PC-3 (cell line): ENCODE measurements around the gene SSC5D. TPM values are rescaled to one million over a fixed set of nuclear protein-coding genes. Genes with fewer than 3 reads are reported as not detected.

Source experiments
- ATAC-seq: fragments of 200-7000 bp; cut with Tn5 transposase; 2 replicates; pipeline ENCODE4 v1.9.1; 2020; ENCODE audit warnings: mild to moderate bottlenecking, moderate library complexity
- BruUV-seq: library from RNA; stranded (reverse); fragments of 400-500 nt; replicated peaks from 2 replicates; lab custom pipeline; 2021; lab: Mats Ljungman, UMichigan
- CTCF ChIA-PET: fragments of 300-600 bp; sonication (Branson Sonifier 250); formaldehyde crosslinking; loops from one replicate; lab custom pipeline; 2022; ENCODE audit warnings: antibody characterized with exemption; lab: Charles Lee
- POLR2A ChIA-PET: fragments of 300-600 bp; sonication (Branson Sonifier 250); formaldehyde crosslinking; loops from one replicate; lab custom pipeline; 2022; ENCODE audit warnings: antibody characterized with exemption; ENCODE audit not compliant: unreplicated experiment; lab: Charles Lee
- DNase-seq: peaks from one replicate; pipeline ENCODE4 v3.0.0-alpha.2; 2015
- H2AFZ ChIP-seq: fragments of 300-600 bp; sonication (generic); 2 replicates; pipeline ENCODE4 v1.6.0; 2016; ENCODE audit warnings: antibody characterized with exemption, low read length
- H3F3A ChIP-seq: fragments of 300-600 bp; sonication (generic); one replicate; pipeline ENCODE4 v1.6.0; 2017; ENCODE audit warnings: antibody characterized with exemption, low read length, control low read depth, mild to moderate bottlenecking; ENCODE audit not compliant: unreplicated experiment
- H3K27ac ChIP-seq: fragments of 300-600 bp; sonication (generic); 2 replicates; pipeline ENCODE4 v1.5.1; 2016; ENCODE audit warnings: mild to moderate bottlenecking, low read length
- H3K27me3 ChIP-seq: fragments of 300-600 bp; sonication (generic); 2 replicates; pipeline ENCODE4 v1.6.1; 2016; ENCODE audit warnings: low read length, mixed read lengths
- H3K36me3 ChIP-seq: fragments of 300-600 bp; sonication (generic); 2 replicates; pipeline ENCODE4 v1.6.1; 2016; ENCODE audit warnings: low read depth, mixed run types, low read length, mixed read lengths
- H3K4me1 ChIP-seq: fragments of 300-600 bp; sonication (generic); 2 replicates; pipeline ENCODE4 v1.5.1; 2016; ENCODE audit warnings: low read length; ENCODE audit not compliant: insufficient read depth
- H3K4me2 ChIP-seq: fragments of 300-600 bp; sonication (generic); 2 replicates; pipeline ENCODE4 v1.6.0; 2016; ENCODE audit warnings: low read length
- H3K4me3 ChIP-seq: fragments of 300-600 bp; sonication (generic); 2 replicates; pipeline ENCODE4 v1.5.1; 2016; ENCODE audit warnings: mild to moderate bottlenecking, low read length, mixed read lengths
- H3K79me2 ChIP-seq: fragments of 300-600 bp; sonication (generic); 2 replicates; pipeline ENCODE4 v1.6.1; 2017; ENCODE audit warnings: low read length, mixed read lengths
- H3K9ac ChIP-seq: fragments of 300-600 bp; sonication (generic); 2 replicates; pipeline ENCODE4 v1.6.0; 2016; ENCODE audit warnings: mild to moderate bottlenecking, low read length
- H3K9me2 ChIP-seq: fragments of 300-600 bp; sonication (generic); replicated peaks from 2 replicates; pipeline ENCODE4 v1.6.1; 2016; ENCODE audit warnings: mixed run types, low read length, mixed read lengths
- H3K9me3 ChIP-seq: fragments of 300-600 bp; sonication (generic); 2 replicates; pipeline ENCODE4 v1.6.1; 2016; ENCODE audit warnings: low read length, mixed read lengths
- H4K20me1 ChIP-seq: fragments of 300-600 bp; sonication (generic); 2 replicates; pipeline ENCODE4 v1.6.1; 2016; ENCODE audit warnings: low read length, mixed read lengths
- CTCF ChIP-seq: fragments of 300-600 bp; sonication (generic); conservative IDR thresholded peaks from 2 replicates; pipeline ENCODE4 v1.5.1; 2017; ENCODE audit warnings: antibody characterized with exemption, low read depth, mild to moderate bottlenecking, low read length
- EZH2 ChIP-seq: fragments of 300-600 bp; sonication (generic); IDR thresholded peaks from one replicate; pipeline ENCODE4 v1.6.1; 2017; ENCODE audit warnings: antibody characterized with exemption, mild to moderate bottlenecking, low read length; ENCODE audit not compliant: unreplicated experiment
- EZH2phosphoT487 ChIP-seq: fragments of 300-600 bp; sonication (generic); IDR thresholded peaks from 2 replicates; pipeline ENCODE4 v1.6.1; 2018; ENCODE audit warnings: mild to moderate bottlenecking, antibody characterized with exemption, low read length, borderline replicate concordance
- intact Hi-C: fragments of 100-400 bp; cut with micrococcal nuclease; formaldehyde crosslinking; loops from 2 replicates; pipeline ENCODE4 v1.9.0; 2023
- total RNA-seq: library from RNA; depleted of rRNA; stranded (reverse); fragments of >200 nt; gene quantifications from 2 replicates; pipeline ENCODE4 v1.2.3, GENCODE V29; 2014

The SSC5D gene
- total RNA-seq, 1 experiment from 2014 or later, result not detected

GRCh38 chr19:55455576-55456235 lies 32.5 kb upstream of the SSC5D start:
- no TSS peak for BruUV-seq
- peaks cover 12% of the 10 kb centered on the region; the same call in 1 of the 2 replicates for H3K36me3 ChIP-seq
- POLR2A ChIA-PET, result no interaction called here

GRCh38 chr19:55456347-55456746 lies 31.9 kb upstream of the SSC5D start:
- H3F3A ChIP-seq, result no peaks in the 10 kb centered on the region
- CTCF ChIA-PET, result no interaction called here

More at GRCh38 chr19:55455576-55456235, 32.5 kb upstream of the SSC5D start:
- Histone ChIP-seq H3K9me2 (no peaks in the 10 kb centered on the region), H2AFZ (no peak overlapping the region), H3K9ac (no peak overlapping the region), H3K9me3 (no peaks in the 10 kb centered on the region), H3K27me3 (peaks cover 13% of the 10 kb centered on the region), H3K4me2 (no peak overlapping the region), H3K4me3 (no peak overlapping the region), H3K79me2 (peaks cover 20% of the 10 kb centered on the region), H3K4me1 (peaks cover 5% of the 10 kb centered on the region), H4K20me1 (peaks cover 5% of the 10 kb centered on the region; the same call in 1 of the 2 replicates), H3K27ac (no peak overlapping the region), H3F3A (no peaks in the 10 kb centered on the region)
- CTCF ChIA-PET, result no interaction called here
- no peak for ATAC-seq
- TF ChIP-seq EZH2phosphoT487, result no peak
- no peak for TF ChIP-seq CTCF
- TF ChIP-seq EZH2, result no peak
- no peak for DNase-seq
- intact Hi-C loops, result no loop called here

More at GRCh38 chr19:55456347-55456746, 31.9 kb upstream of the SSC5D start:
- ATAC-seq (no peak), DNase-seq (no peak)
- peaks cover 12% of the 10 kb centered on the region; the same call in 1 of the 2 replicates for H3K36me3 ChIP-seq
- H3K27ac ChIP-seq, result no peak overlapping the region
- no peak overlapping the region for H2AFZ ChIP-seq
- no peaks in the 10 kb centered on the region for H3K9me3 ChIP-seq
- H3K79me2 ChIP-seq, result peaks cover 27% of the 10 kb centered on the region
- POLR2A ChIA-PET, result no interaction called here
- H3K4me3 ChIP-seq, result no peak overlapping the region
- no peaks in the 10 kb centered on the region for H3K9me2 ChIP-seq
- peaks cover 8% of the 10 kb centered on the region for H3K4me1 ChIP-seq
- no peak for TF ChIP-seq EZH2
- TF ChIP-seq EZH2phosphoT487, result no peak
- no peak for TF ChIP-seq CTCF
- no peak overlapping the region for H3K9ac ChIP-seq
- intact Hi-C loops, result no loop called here
- H4K20me1 ChIP-seq, result peaks cover 6% of the 10 kb centered on the region; the same call in 1 of the 2 replicates
- BruUV-seq, result no TSS peak
- H3K4me2 ChIP-seq, result no peak overlapping the region
- H3K27me3 ChIP-seq, result peaks cover 9% of the 10 kb centered on the region
